DMS53 treated with DMSO at 0.1 percent for 48 hours (cell line): ENCODE data around the gene ACAN.
"Not testable (repeated sequence)": the region's sequence is repeated elsewhere in the genome, so short reads cannot be mapped to it uniquely, and the experiment has no call there.

ENCODE experiments used
- DNase-seq: peaks from one replicate; lab custom pipeline; 2025; ENCODE audit not compliant: unreplicated experiment; lab: John Stamatoyannopoulos, UW

ACAN gene

GRCh38 chr15:88918738-88919137, 115.5 kb downstream of the ACAN start:
- DNase-seq: no peak

GRCh38 chr15:88920186-88920891, 117.1 kb downstream of the ACAN start:
- DNase-seq: no peak

GRCh38 chr15:88920892-88921435, 117.7 kb downstream of the ACAN start:
- not testable (repeated sequence) for DNase-seq
